OCI-LY3 (cell line): Measurements from ENCODE around the gene MORN5.

Source experiments
- H2AFZ ChIP-seq: fragments of 200-600, 300-600 bp; shearing (Covaris generic); 2 replicates; pipeline ENCODE4 v1.6.0; 2014; ENCODE audit warnings: antibody characterized with exemption, low read depth, low read length
- H3K27ac ChIP-seq: fragments of 200-600, 300-600 bp; sonication (generic); 2 replicates; pipeline ENCODE4 v1.5.1; 2014; ENCODE audit warnings: mild to moderate bottlenecking, low read length, moderate library complexity, mixed read lengths
- H3K27me3 ChIP-seq: fragments of 200-600, 300-600 bp; sonication (generic); 2 replicates; pipeline ENCODE4 v1.6.1; 2014; ENCODE audit warnings: low read depth, low read length, mixed read lengths
- H3K36me3 ChIP-seq: fragments of 200-600, 300-600 bp; sonication (generic); replicated peaks from 2 replicates; pipeline ENCODE3; 2014; ENCODE audit warnings: low read depth, low read length, mixed read lengths
- H3K4me1 ChIP-seq: fragments of 300-600, 200-600 bp; sonication (generic); 2 replicates; pipeline ENCODE4 v1.6.1; 2014; ENCODE audit warnings: low read length, mixed read lengths
- H3K4me2 ChIP-seq: fragments of 200-600, 300-600 bp; sonication (generic); 2 replicates; pipeline ENCODE4 v1.6.1; 2014; ENCODE audit warnings: low read length, mixed read lengths
- H3K4me3 ChIP-seq: fragments of 300-600, 200-600 bp; sonication (generic); 2 replicates; pipeline ENCODE4 v1.5.1; 2014; ENCODE audit warnings: antibody characterized with exemption, mild to moderate bottlenecking, low read length, moderate library complexity
- H3K79me2 ChIP-seq: fragments of 300-600, 200-600 bp; shearing (Covaris generic); 2 replicates; pipeline ENCODE4 v1.6.1; 2014; ENCODE audit warnings: mild to moderate bottlenecking, low read length, mixed read lengths
- H3K9ac ChIP-seq: fragments of 300-600, 200-600 bp; shearing (Covaris generic); 2 replicates; pipeline ENCODE4 v1.6.0; 2014; ENCODE audit warnings: mild to moderate bottlenecking, low read length, moderate library complexity
- H3K9me3 ChIP-seq: fragments of 200-600, 300-600 bp; shearing (Covaris generic); 2 replicates; pipeline ENCODE4 v1.6.1; 2014; ENCODE audit warnings: low read length, mixed read lengths; ENCODE audit not compliant: insufficient read depth
- H4K20me1 ChIP-seq: fragments of 200-600, 300-600 bp; sonication (generic); 2 replicates; pipeline ENCODE4 v1.6.1; 2016; ENCODE audit warnings: low read length, mixed read lengths; ENCODE audit not compliant: insufficient read depth
- EZH2phosphoT487 ChIP-seq: fragments of 200-600 bp; shearing (Covaris generic); IDR thresholded peaks from 2 replicates; pipeline ENCODE4 v1.6.1; 2018; ENCODE audit warnings: antibody characterized with exemption, mixed run types, low read depth
- TF ChIP-seq, protein P1 (sequence below): fragments of 200-600, 300-600 bp; sonication (generic); IDR thresholded peaks from 2 replicates; pipeline ENCODE4 v1.5.1; 2014; ENCODE audit warnings: antibody characterized with exemption, low read length, low read depth

Gene MORN5

GRCh38 chr9:122190597-122191381 lies 31.1 kb downstream of the MORN5 start:
- H3K4me2 ChIP-seq, result no peak overlapping the region
- H3K4me1 ChIP-seq, result no peaks in the 10 kb centered on the region
- H3K27me3 ChIP-seq, result 0 out of 2 replicates have a peak, but pooled peaks cover 6% of the 10 kb centered on the region
- no peaks in the 10 kb centered on the region for H4K20me1 ChIP-seq
- no peak for TF ChIP-seq EZH2phosphoT487
- TF ChIP-seq, protein P1, sequence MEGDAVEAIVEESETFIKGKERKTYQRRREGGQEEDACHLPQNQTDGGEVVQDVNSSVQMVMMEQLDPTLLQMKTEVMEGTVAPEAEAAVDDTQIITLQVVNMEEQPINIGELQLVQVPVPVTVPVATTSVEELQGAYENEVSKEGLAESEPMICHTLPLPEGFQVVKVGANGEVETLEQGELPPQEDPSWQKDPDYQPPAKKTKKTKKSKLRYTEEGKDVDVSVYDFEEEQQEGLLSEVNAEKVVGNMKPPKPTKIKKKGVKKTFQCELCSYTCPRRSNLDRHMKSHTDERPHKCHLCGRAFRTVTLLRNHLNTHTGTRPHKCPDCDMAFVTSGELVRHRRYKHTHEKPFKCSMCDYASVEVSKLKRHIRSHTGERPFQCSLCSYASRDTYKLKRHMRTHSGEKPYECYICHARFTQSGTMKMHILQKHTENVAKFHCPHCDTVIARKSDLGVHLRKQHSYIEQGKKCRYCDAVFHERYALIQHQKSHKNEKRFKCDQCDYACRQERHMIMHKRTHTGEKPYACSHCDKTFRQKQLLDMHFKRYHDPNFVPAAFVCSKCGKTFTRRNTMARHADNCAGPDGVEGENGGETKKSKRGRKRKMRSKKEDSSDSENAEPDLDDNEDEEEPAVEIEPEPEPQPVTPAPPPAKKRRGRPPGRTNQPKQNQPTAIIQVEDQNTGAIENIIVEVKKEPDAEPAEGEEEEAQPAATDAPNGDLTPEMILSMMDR, result no peak
- H3K4me3 ChIP-seq, result no peak overlapping the region
- H3K79me2 ChIP-seq, result no peaks in the 10 kb centered on the region
- no peak overlapping the region for H3K9ac ChIP-seq
- H3K27ac ChIP-seq, result no peak overlapping the region
- H2AFZ ChIP-seq, result no peak overlapping the region
- H3K36me3 ChIP-seq, result no peaks in the 10 kb centered on the region
- H3K9me3 ChIP-seq, result no peaks in the 10 kb centered on the region

DNA sequence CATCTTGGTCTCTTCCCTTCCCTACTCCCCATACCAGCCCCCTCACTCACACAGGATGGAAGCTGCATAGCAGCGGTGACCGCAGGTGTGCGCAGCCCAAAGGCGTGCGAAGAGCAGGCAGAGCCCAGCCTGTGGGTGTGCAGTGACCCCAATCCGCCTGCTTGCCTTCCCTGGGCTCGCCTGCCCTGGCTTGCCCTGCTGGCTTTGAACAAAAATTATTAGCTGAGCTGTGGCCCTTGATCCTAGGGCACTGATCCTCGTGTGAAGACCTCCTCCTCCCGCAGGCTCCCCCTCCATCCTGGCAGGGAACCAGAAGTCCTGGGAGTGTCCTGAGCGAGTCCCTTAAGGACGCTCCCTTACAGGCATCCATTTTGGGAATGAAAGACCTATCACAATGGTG lies 31.9 kb downstream of the MORN5 start:
- no peaks in the 10 kb centered on the region for H3K9me3 ChIP-seq
- no peak overlapping the region for H3K27ac ChIP-seq
- H2AFZ ChIP-seq, result no peak overlapping the region
- no peaks in the 10 kb centered on the region for H4K20me1 ChIP-seq
- H3K4me1 ChIP-seq, result no peaks in the 10 kb centered on the region
- H3K27me3 ChIP-seq, result peaks cover 7% of the 10 kb centered on the region; the same call in 1 of the 2 replicates
- H3K36me3 ChIP-seq, result no peaks in the 10 kb centered on the region
- H3K79me2 ChIP-seq, result no peaks in the 10 kb centered on the region
- TF ChIP-seq, protein P1, result no peak
- TF ChIP-seq EZH2phosphoT487, result no peak
- no peak overlapping the region for H3K9ac ChIP-seq
- H3K4me3 ChIP-seq, result no peak overlapping the region
- no peak overlapping the region for H3K4me2 ChIP-seq

DNA sequence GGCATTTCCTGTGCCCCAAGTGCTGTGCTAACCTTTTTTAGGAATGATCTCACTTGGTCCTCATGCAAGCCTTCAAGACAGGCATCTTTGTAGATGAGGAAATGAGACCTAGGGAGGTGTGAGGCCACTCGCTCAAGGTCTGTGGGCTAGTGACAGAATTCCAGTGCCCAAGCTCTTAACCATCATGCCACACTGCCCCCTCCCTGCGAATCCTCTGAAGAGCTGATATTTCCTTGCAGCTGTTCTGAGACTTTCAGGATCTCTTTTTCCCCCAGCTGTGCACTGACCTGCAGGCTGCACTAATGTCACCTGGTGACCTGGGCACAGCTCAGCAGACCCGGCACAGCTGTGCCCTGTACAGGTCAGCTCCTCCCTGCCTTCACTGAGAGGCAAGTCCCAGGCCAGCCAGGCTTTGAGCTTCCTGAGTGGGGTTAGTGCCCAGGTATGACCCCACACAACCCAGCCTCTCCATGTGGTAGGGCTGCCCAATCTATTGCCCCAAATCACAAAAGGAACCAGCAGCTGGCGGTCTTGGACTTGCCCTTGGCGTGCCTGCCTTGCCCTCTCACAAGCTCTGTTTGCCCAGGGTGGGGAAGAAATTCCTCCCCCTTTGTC lies 32.7 kb downstream of the MORN5 start:
- no peak overlapping the region for H2AFZ ChIP-seq
- no peak overlapping the region for H3K4me3 ChIP-seq

DNA sequence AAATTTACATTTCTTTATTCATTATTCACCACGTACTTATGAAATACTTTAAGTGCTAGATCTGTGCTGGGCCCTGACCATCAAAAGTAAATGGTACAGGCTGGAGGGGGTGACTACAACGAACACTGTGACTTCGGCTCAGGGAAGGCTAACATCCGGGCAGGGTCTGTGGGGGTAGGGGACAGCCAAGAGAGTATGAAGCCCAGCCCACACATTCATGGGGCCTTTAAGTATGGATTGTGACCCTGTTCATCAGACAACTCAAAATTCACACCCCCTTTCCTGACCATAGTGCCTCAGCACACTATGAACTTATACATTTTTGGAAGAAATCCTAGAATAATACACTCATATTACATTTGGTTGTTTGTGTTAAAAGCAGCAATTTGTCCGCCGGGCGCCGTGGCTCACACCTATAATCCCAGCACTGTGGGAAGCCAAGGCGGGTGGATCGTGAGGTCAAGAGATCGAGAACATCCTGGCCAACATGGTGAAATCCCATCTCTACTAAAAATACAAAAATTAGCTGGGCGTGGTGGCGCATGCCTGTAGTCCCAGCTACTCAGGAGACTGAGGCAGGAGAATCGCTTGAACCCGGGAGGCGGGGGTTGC lies 33.3 kb downstream of the MORN5 start:
- no peak overlapping the region for H3K27ac ChIP-seq
- no peaks in the 10 kb centered on the region for H4K20me1 ChIP-seq
- TF ChIP-seq EZH2phosphoT487, result no peak
- TF ChIP-seq, protein P1, result no peak
- no peaks in the 10 kb centered on the region for H3K9me3 ChIP-seq
- no peak overlapping the region for H3K4me3 ChIP-seq
- H3K27me3 ChIP-seq, result peaks cover 14% of the 10 kb centered on the region; the same call in 1 of the 2 replicates
- H3K36me3 ChIP-seq, result no peaks in the 10 kb centered on the region
- H3K79me2 ChIP-seq, result no peaks in the 10 kb centered on the region
- peaks cover 14% of the 10 kb centered on the region for H3K4me1 ChIP-seq
- H2AFZ ChIP-seq, result no peak overlapping the region
- no peak overlapping the region for H3K9ac ChIP-seq
- H3K4me2 ChIP-seq, result no peak overlapping the region

More for the DNA sequence above, 32.7 kb downstream of the MORN5 start:
- no peaks in the 10 kb centered on the region for H3K36me3 ChIP-seq
- no peaks in the 10 kb centered on the region for H3K9me3 ChIP-seq
- TF ChIP-seq EZH2phosphoT487, result no peak
- TF ChIP-seq, protein P1, result no peak
- H3K79me2 ChIP-seq, result no peaks in the 10 kb centered on the region
- H3K4me1 ChIP-seq, result peaks cover 8% of the 10 kb centered on the region
- H4K20me1 ChIP-seq, result no peaks in the 10 kb centered on the region
- H3K27ac ChIP-seq, result no peak overlapping the region
- no peak overlapping the region for H3K4me2 ChIP-seq
- H3K27me3 ChIP-seq, result peaks cover 14% of the 10 kb centered on the region; the same call in 1 of the 2 replicates
- no peak overlapping the region for H3K9ac ChIP-seq
